ENCODE data around the gene HSD3B7.

- TF ChIP-seq, protein P1, sequence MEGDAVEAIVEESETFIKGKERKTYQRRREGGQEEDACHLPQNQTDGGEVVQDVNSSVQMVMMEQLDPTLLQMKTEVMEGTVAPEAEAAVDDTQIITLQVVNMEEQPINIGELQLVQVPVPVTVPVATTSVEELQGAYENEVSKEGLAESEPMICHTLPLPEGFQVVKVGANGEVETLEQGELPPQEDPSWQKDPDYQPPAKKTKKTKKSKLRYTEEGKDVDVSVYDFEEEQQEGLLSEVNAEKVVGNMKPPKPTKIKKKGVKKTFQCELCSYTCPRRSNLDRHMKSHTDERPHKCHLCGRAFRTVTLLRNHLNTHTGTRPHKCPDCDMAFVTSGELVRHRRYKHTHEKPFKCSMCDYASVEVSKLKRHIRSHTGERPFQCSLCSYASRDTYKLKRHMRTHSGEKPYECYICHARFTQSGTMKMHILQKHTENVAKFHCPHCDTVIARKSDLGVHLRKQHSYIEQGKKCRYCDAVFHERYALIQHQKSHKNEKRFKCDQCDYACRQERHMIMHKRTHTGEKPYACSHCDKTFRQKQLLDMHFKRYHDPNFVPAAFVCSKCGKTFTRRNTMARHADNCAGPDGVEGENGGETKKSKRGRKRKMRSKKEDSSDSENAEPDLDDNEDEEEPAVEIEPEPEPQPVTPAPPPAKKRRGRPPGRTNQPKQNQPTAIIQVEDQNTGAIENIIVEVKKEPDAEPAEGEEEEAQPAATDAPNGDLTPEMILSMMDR (IDR thresholded peaks at IDR 0.05 in 8 of 11, conservative IDR thresholded peaks at IDR 0.05 in 3 of 11) = no peak
- TF ChIP-seq POLR2AphosphoS5 (IDR thresholded peaks at IDR 0.05) = no peak
- no peak for TF ChIP-seq POLR2A (IDR thresholded peaks at IDR 0.05)
Observed at GRCh38 chr16:31009120-31009519, 24.1 kb downstream of the HSD3B7 start.

All from spleen (tissue), 7 donors.